T-cell (primary cell): ENCODE data around the gene POMGNT1. TPM values are rescaled to one million over a fixed set of nuclear protein-coding genes. Genes with fewer than 3 reads are reported as not detected.

Experiments used
- ATAC-seq, 4 experiments: fragments of 200-7000 bp in 3 of 4; fragments of 150-1000 bp in 1 of 4; cut with Tn5 transposase; replicated peaks in 1 of 4; 1 replicate in 3 of 4; 2 replicates in 1 of 4; pipeline ENCODE4 v1.10.0; 2021; ENCODE audit warnings: moderate library complexity in 3 of 4, mild to moderate bottlenecking in 2 of 4, moderate number of reproducible peaks in 1 of 4
- CTCF ChIA-PET, 2 donors: fragments of 300-600 bp; sonication (Branson Sonifier 250); formaldehyde crosslinking; loops; one replicate each; lab custom pipeline; 2022; ENCODE audit warnings: antibody characterized with exemption in 2 of 2; lab: Charles Lee
- POLR2A ChIA-PET, 2 donors: fragments of 300-600 bp; sonication (Branson Sonifier 250); formaldehyde crosslinking; loops; one replicate each; lab custom pipeline; 2022; ENCODE audit warnings: antibody characterized with exemption in 2 of 2; lab: Charles Lee
- DNase-seq, 35 experiments: peaks; one replicate each; pipeline versions ENCODE4 v3.0.0 to v3.0.0-alpha.2; 2013 to 2023
- H3K27ac ChIP-seq: one replicate; pipeline ENCODE4 v1.5.1; 2013; ENCODE audit warnings: low read length
- H3K27me3 ChIP-seq, 2 experiments: replicated peaks in 1 of 2; 1 replicate in 1 of 2; 2 replicates in 1 of 2; pipeline versions ENCODE4 v1.6.1 to v1.7.0; 2013; ENCODE audit warnings: low read length in 1 of 2, mixed read lengths in 1 of 2; ENCODE audit not compliant: control insufficient read depth in 2 of 2, insufficient read depth in 2 of 2; ENCODE audit errors: extremely low read depth in 1 of 2
- H3K36me3 ChIP-seq, 2 donors: 1 replicate in 1 of 2; 2 replicates in 1 of 2; pipeline versions ENCODE4 v1.6.1 to v1.7.0; 2013; ENCODE audit warnings: low read length in 1 of 2; ENCODE audit not compliant: control insufficient read depth in 2 of 2, insufficient read depth in 1 of 2; ENCODE audit errors: extremely low read depth in 1 of 2
- H3K4me1 ChIP-seq, 2 experiments: 1 replicate in 1 of 2; 2 replicates in 1 of 2; pipeline versions ENCODE4 v1.6.1 to v1.7.0; 2013; ENCODE audit warnings: low read length in 2 of 2, mixed read lengths in 1 of 2; ENCODE audit not compliant: insufficient read depth in 2 of 2, control insufficient read depth in 1 of 2; ENCODE audit errors: extremely low read depth in 1 of 2
- H3K4me3 ChIP-seq, 2 donors: 1 replicate in 1 of 2; 2 replicates in 1 of 2; pipeline versions ENCODE4 v1.5.1 to v1.7.0; 2013; ENCODE audit warnings: mild to moderate bottlenecking in 2 of 2, low read length in 1 of 2, moderate library complexity in 1 of 2; ENCODE audit not compliant: control insufficient read depth in 1 of 2; ENCODE audit errors: extremely low read depth in 1 of 2
- H3K9me3 ChIP-seq: 2 replicates; pipeline ENCODE4 v1.7.0; 2013
- H3K27ac Mint-ChIP-seq, 2 donors: one replicate each; pipeline ENCODE4 v1.8.0; 2020 to 2021; ENCODE audit warnings: mild to moderate bottlenecking in 2 of 2, mixed read lengths in 2 of 2
- H3K27me3 Mint-ChIP-seq, 2 donors: one replicate each; pipeline ENCODE4 v1.8.0; 2021 to 2022; ENCODE audit warnings: mixed read lengths in 2 of 2
- H3K36me3 Mint-ChIP-seq: one replicate; pipeline ENCODE4 v1.8.0; 2021; ENCODE audit warnings: mixed read lengths
- H3K4me1 Mint-ChIP-seq, 3 donors: one replicate each; pipeline ENCODE4 v1.8.0; 2020 to 2022; ENCODE audit warnings: mixed read lengths in 3 of 3, mild to moderate bottlenecking in 1 of 3
- H3K4me3 Mint-ChIP-seq, 3 donors: one replicate each; pipeline ENCODE4 v1.8.0; 2020 to 2022; ENCODE audit warnings: mild to moderate bottlenecking in 3 of 3, mixed read lengths in 3 of 3, moderate library complexity in 3 of 3
- H3K9me3 Mint-ChIP-seq, 3 donors: one replicate each; pipeline ENCODE4 v1.8.0; 2020 to 2022; ENCODE audit warnings: mixed read lengths in 3 of 3
- WGBS: methylation state at CpG from one replicate; pipeline ENCODE4 v1.1.5; 2013; ENCODE audit warnings: missing lambda C conversion rate; ENCODE audit not compliant: insufficient coverage; 5-methylcytosine and 5-hydroxymethylcytosine counted together
- total RNA-seq, 35 experiments: library from RNA in 6 of 35; stranded (reverse) in 6 of 35; fragments of 120-200 nt in 1 of 35; gene quantifications; one replicate each; pipeline versions ENCODE4 v1.2.1 to v1.2.4 and lab custom pipeline; 2013 to 2026

The POMGNT1 gene
- total RNA-seq, 5 donors from 2014 or later (not counting 1 experiment from before 2014, with no cell fraction given) = 38.0 to 49.6 (median 42.2) TPM

- ATAC-seq = no peak
- ChIA-PET POLR2A (no interaction called here), CTCF (no interaction called here)
- peaks cover 15 to 30% of the 10 kb centered on the region in 2 experiments for H3K4me1 ChIP-seq
- 98% methylated on average over 8 of the region's 9 CpGs for WGBS
- no peaks in the 10 kb centered on the region for H3K9me3 ChIP-seq
- H3K27ac Mint-ChIP-seq = no peak overlapping the region
- H3K27me3 ChIP-seq = no peaks in the 10 kb centered on the region
- no peaks in the 10 kb centered on the region for H3K9me3 Mint-ChIP-seq
- peaks cover 22 to 38% of the 10 kb centered on the region in 2 donors for H3K36me3 ChIP-seq
- H3K4me1 Mint-ChIP-seq = peaks cover 16 to 24% (median 21%) of the 10 kb centered on the region in 3 donors
- H3K36me3 Mint-ChIP-seq = peaks cover 31% of the 10 kb centered on the region
- H3K27ac ChIP-seq = no peak overlapping the region
- no peak for DNase-seq
- H3K4me3 Mint-ChIP-seq = peak overlapping the region in 2 of 3 donors; percentile 75 to 84
- H3K4me3 ChIP-seq = no peak overlapping the region
- no peaks in the 10 kb centered on the region for H3K27me3 Mint-ChIP-seq
These were observed 1.6 kb downstream of the POMGNT1 start for GRCh38 chr1:46196609-46197008.

DNA sequence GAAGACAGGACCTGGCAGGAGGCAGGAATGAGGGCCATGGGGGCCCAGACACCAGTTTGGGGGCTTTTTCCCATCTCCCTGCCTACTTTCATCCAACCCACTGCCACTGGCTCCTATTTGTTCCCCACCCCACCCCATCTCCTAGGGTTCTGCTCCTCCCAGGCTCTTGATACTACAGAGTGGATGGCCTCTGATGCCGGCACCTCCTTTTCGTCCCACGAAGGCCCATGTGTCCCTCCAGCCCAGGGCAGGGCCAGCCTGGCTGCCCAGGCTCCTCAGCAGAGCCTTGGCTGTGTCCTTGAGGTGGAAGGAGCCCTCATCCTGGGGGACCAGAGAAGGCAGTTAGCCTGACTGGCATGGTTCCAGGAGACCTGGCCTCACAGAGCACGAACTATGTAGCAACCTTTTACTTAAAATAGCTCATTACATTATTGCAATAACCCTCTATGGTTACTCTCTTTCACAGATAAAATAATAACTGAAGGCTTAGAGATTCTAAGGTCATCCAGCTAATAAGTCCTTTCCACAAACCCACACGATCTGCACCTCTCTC, 3.5 kb downstream of the POMGNT1 start:
- POLR2A ChIA-PET = no interaction called here

DNA sequence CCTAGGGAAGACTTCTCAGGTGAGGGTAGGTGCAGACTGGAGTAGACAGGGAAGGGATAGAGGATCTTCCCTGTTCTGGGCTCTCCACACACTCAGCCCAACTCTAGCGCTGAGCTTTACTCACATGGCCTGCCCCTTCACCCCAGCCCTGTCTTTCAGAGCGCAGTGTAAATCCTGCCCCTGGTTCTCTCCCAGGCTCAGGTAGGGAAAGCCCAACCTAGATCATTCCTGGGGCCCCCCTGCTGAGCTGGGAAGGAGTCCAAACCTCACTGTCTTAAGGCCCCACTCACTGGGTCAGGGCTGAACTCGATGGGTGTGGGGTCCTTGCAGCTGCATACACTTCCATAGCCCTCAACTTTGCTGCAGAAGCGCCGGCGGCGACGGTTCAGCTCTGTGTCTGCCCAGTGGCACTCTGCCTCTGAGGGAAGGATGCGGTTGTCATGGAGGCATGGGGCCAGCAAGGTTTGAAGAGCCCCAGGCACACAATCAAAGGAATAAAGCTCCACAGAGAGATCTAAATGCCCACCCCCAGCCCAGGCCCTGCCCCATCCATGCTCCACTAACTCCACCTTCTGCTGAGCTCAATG, 4.2 kb downstream of the POMGNT1 start:
- Histone ChIP-seq H3K27ac (no peak overlapping the region), H3K27me3 (no peaks in the 10 kb centered on the region), H3K4me3 (no peak overlapping the region), H3K36me3 (peaks cover 24 to 58% of the 10 kb centered on the region in 2 donors), H3K4me1 (peaks cover 11 to 28% of the 10 kb centered on the region in 2 experiments), H3K9me3 (no peaks in the 10 kb centered on the region)
- Mint-ChIP-seq H3K36me3 (peaks cover 37% of the 10 kb centered on the region), H3K4me1 (peaks cover 16 to 18% (median 18%) of the 10 kb centered on the region in 3 donors), H3K4me3 (no peak overlapping the region), H3K9me3 (no peaks in the 10 kb centered on the region), H3K27me3 (no peaks in the 10 kb centered on the region), H3K27ac (no peak overlapping the region)
- CTCF ChIA-PET = interaction anchor here in 1 of 2 donors (1.0 kb wide), 1 partner anchor 11 kb away, joined by 3 read pairs; no protein-coding TSS in a partner anchor
- DNase-seq (no peak), ATAC-seq (no peak)
- POLR2A ChIA-PET = no interaction called here
- 100% methylated on average over 8 of the region's 9 CpGs for WGBS

More for the DNA sequence above, 3.5 kb downstream of the POMGNT1 start:
- Mint-ChIP-seq H3K36me3 (peaks cover 31% of the 10 kb centered on the region), H3K9me3 (no peaks in the 10 kb centered on the region), H3K27me3 (no peaks in the 10 kb centered on the region), H3K4me3 (no peak overlapping the region), H3K4me1 (peaks cover 16 to 21% (median 21%) of the 10 kb centered on the region in 3 donors), H3K27ac (no peak overlapping the region)
- Histone ChIP-seq H3K4me3 (no peak overlapping the region), H3K27me3 (no peaks in the 10 kb centered on the region), H3K9me3 (no peaks in the 10 kb centered on the region), H3K36me3 (peaks cover 22 to 52% of the 10 kb centered on the region in 2 donors), H3K27ac (no peak overlapping the region), H3K4me1 (peaks cover 15 to 30% of the 10 kb centered on the region in 2 experiments)
- ATAC-seq (no peak), DNase-seq (no peak)
- CTCF ChIA-PET = interaction anchor here in 1 of 2 donors (1.0 kb wide), 1 partner anchor 10 kb away, joined by 3 read pairs; no protein-coding TSS in a partner anchor
- WGBS = 80% methylated on average over 1 of the region's 5 CpGs

DNA sequence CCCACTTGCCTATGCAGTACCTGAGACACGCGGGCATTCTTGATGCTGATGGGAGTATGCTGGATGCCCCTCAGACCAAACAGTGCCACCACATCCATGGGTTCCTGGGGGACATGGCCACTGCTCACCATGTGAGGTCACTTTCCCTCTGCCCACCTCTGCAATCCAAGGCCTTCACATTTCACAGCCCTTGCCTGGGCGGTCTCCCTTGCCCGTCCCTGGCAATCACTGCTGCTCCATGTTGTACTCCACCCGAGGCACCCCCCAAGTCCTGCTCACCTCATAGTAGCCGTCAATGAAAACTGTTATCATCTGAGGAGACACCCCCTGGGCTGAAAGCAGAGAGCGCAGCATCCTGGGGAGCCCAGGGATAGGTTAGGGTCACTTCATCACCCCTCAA, 4.9 kb downstream of the POMGNT1 start:
- Mint-ChIP-seq H3K9me3 (no peaks in the 10 kb centered on the region), H3K27me3 (no peaks in the 10 kb centered on the region), H3K4me1 (peaks cover 14 to 16% (median 14%) of the 10 kb centered on the region in 3 donors), H3K27ac (no peak overlapping the region), H3K36me3 (peaks cover 39% of the 10 kb centered on the region), H3K4me3 (no peak overlapping the region)
- ChIA-PET CTCF (no interaction called here), POLR2A (no interaction called here)
- Histone ChIP-seq H3K4me3 (no peak overlapping the region), H3K9me3 (no peaks in the 10 kb centered on the region), H3K36me3 (peaks cover 24 to 62% of the 10 kb centered on the region in 2 donors), H3K27me3 (no peaks in the 10 kb centered on the region), H3K27ac (no peak overlapping the region), H3K4me1 (peaks cover 9 to 20% of the 10 kb centered on the region in 2 experiments)
- 99% methylated on average over 7 of the region's 7 CpGs for WGBS
- ATAC-seq (no peak), DNase-seq (no peak)

DNA sequence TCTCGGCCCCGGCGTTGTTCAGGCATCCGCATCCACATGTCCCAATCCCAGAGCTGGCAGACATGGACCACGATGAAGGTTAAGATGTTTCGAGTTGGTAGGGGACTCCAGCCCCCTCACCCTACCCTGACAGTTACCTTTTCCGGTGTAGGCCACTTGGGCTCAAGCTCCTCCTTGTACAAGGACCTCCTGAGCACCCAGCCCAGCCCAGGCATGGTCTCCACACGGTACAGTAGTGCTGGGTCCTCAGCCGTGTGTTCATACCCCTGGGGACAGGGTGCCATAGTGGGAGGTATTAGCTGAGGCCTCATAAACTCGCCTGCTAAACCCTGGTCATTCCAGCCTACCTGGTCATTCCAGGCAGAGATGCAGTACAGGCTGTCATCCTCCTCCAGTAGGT, 6.1 kb downstream of the POMGNT1 start:
- Histone ChIP-seq H3K27me3 (no peaks in the 10 kb centered on the region), H3K27ac (no peak overlapping the region), H3K4me3 (no peak overlapping the region), H3K4me1 (peaks cover under 1 to 11% of the 10 kb centered on the region in 2 experiments), H3K36me3 (peaks cover 24 to 68% of the 10 kb centered on the region in 2 donors), H3K9me3 (no peaks in the 10 kb centered on the region)
- ChIA-PET CTCF (no interaction called here), POLR2A (no interaction called here)
- no peaks in the 10 kb centered on the region for H3K9me3 Mint-ChIP-seq
- no peaks in the 10 kb centered on the region for H3K27me3 Mint-ChIP-seq
- 97% methylated on average over 5 of the region's 10 CpGs for WGBS
- no peak overlapping the region for H3K4me3 Mint-ChIP-seq
- peaks cover 47% of the 10 kb centered on the region for H3K36me3 Mint-ChIP-seq
- DNase-seq (no peak), ATAC-seq (no peak)
- H3K4me1 Mint-ChIP-seq = peaks cover 9 to 13% (median 10%) of the 10 kb centered on the region in 3 donors
- no peak overlapping the region for H3K27ac Mint-ChIP-seq

- H3K27ac Mint-ChIP-seq = no peak overlapping the region
- H3K36me3 Mint-ChIP-seq = peaks cover 44% of the 10 kb centered on the region
- no peaks in the 10 kb centered on the region for H3K9me3 Mint-ChIP-seq
- H3K4me1 Mint-ChIP-seq = peaks cover 2 to 3% (median 2%) of the 10 kb centered on the region in 3 donors
- Histone ChIP-seq H3K27me3 (no peaks in the 10 kb centered on the region), H3K27ac (no peak overlapping the region), H3K9me3 (no peaks in the 10 kb centered on the region), H3K4me3 (no peak overlapping the region), H3K36me3 (peaks cover 24 to 65% of the 10 kb centered on the region in 2 donors), H3K4me1 (peaks cover 0 to 4% of the 10 kb centered on the region in 2 experiments)
- CTCF ChIA-PET = interaction anchor here in 1 of 2 donors (0.6 kb wide), 1 partner anchor 24 kb away, joined by 4 read pairs; no protein-coding TSS in a partner anchor
- POLR2A ChIA-PET = no interaction called here
- no peak overlapping the region for H3K4me3 Mint-ChIP-seq
- no peaks in the 10 kb centered on the region for H3K27me3 Mint-ChIP-seq
- no peak for ATAC-seq
- WGBS = 99% methylated on average over 6 of the region's 9 CpGs
- DNase-seq = no peak
These were observed 7.1 kb downstream of the POMGNT1 start for GRCh38 chr1:46191033-46191701.
